Retinal pigment epithelial cell (primary cell): ENCODE measurements around the gene PPP2R5C.

Source experiments
- DNase-seq: peaks from one replicate; pipeline ENCODE4 v3.0.0-alpha.2; 2010; ENCODE audit warnings: low read depth
- H3K4me3 ChIP-seq: 2 replicates; pipeline ENCODE4 v1.5.1; 2011; ENCODE audit warnings: mild to moderate bottlenecking, low read length, control low read depth, moderate library complexity
- CTCF ChIP-seq: conservative IDR thresholded peaks from 2 replicates; pipeline ENCODE4 v1.5.1; 2011; ENCODE audit warnings: low read depth, low read length, control low read depth, inconsistent platforms

Gene PPP2R5C

GRCh38 chr14:101870273-101870939 lies 108.9 kb downstream of the PPP2R5C start:
- TF ChIP-seq CTCF = no peak
- H3K4me3 ChIP-seq = no peak overlapping the region
- DNase-seq = no peak

GRCh38 chr14:101872346-101872745 lies 110.8 kb downstream of the PPP2R5C start:
- H3K4me3 ChIP-seq = no peak overlapping the region
- no peak for DNase-seq
- TF ChIP-seq CTCF = no peak

GRCh38 chr14:101873076-101873825 lies 111.7 kb downstream of the PPP2R5C start:
- TF ChIP-seq CTCF = no peak
- peak; percentile 77 for DNase-seq
- H3K4me3 ChIP-seq = no peak overlapping the region

- no peak for TF ChIP-seq CTCF
- H3K4me3 ChIP-seq = no peak overlapping the region
- DNase-seq = no peak
These were observed 112.5 kb downstream of the PPP2R5C start for GRCh38 chr14:101873991-101874390.

- no peak overlapping the region for H3K4me3 ChIP-seq
- TF ChIP-seq CTCF = no peak
- DNase-seq = no peak
These were observed 113.7 kb downstream of the PPP2R5C start for GRCh38 chr14:101875041-101875726.

- H3K4me3 ChIP-seq = no peak overlapping the region
- no peak for TF ChIP-seq CTCF
- DNase-seq = no peak
These were observed 114.4 kb downstream of the PPP2R5C start for GRCh38 chr14:101875727-101876554.
